ENCODE measurements around the gene FGD4. TPM values are rescaled to one million over a fixed set of nuclear protein-coding genes. Genes with fewer than 3 reads are reported as not detected.

The FGD4 gene
- total RNA-seq, 1 experiment from 2014 or later = 54.3 TPM

DNA sequence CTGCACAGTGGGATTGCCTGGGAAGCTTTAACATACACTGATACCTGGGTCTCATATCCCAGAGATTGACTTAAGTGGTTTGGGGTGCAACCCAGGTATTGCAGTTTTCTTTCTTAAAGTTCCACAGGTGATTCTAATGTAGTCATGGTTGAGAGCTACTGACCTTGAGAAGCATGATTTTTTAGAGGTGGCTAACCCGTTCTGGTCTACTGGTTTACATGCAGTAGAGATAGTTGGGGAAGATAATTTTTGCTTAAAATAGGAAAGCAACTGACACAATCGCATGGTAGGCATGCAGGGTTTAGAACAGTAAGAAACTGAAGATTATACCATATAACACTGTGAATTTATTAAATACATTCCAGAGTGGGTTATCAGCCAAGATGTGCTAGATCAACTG lies 145.5 kb downstream of the FGD4 start:
- TF ChIP-seq, protein P1, sequence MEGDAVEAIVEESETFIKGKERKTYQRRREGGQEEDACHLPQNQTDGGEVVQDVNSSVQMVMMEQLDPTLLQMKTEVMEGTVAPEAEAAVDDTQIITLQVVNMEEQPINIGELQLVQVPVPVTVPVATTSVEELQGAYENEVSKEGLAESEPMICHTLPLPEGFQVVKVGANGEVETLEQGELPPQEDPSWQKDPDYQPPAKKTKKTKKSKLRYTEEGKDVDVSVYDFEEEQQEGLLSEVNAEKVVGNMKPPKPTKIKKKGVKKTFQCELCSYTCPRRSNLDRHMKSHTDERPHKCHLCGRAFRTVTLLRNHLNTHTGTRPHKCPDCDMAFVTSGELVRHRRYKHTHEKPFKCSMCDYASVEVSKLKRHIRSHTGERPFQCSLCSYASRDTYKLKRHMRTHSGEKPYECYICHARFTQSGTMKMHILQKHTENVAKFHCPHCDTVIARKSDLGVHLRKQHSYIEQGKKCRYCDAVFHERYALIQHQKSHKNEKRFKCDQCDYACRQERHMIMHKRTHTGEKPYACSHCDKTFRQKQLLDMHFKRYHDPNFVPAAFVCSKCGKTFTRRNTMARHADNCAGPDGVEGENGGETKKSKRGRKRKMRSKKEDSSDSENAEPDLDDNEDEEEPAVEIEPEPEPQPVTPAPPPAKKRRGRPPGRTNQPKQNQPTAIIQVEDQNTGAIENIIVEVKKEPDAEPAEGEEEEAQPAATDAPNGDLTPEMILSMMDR (conservative IDR thresholded peaks at IDR 0.05) = no peak
- no peak for DNase-seq
- Histone ChIP-seq H3K9me3 (ENCODE audit: control insufficient read depth, low read depth, low read length) (no peaks in the 10 kb centered on the region), H3T11ph (ENCODE audit: low read length) (no peak overlapping the region), H3K23me2 (ENCODE audit: insufficient read length, low read depth, low read length, poor library complexity, severe bottlenecking) (no peaks in the 10 kb centered on the region), H2AK5ac (ENCODE audit: insufficient read length, low read length) (no peak overlapping the region), H3K4ac (ENCODE audit: low read depth, low read length) (no peak overlapping the region), H2AFZ (ENCODE audit: low read length) (no peak overlapping the region), H4K91ac (ENCODE audit: insufficient read length, low read depth, low read length) (no peak overlapping the region), H2BK12ac (ENCODE audit: insufficient read length, low read depth, low read length) (no peak overlapping the region), H4K5ac (ENCODE audit: insufficient read length, low read depth, low read length) (no peak overlapping the region), H3K9ac (ENCODE audit: extremely low read depth, insufficient read length, low read length) (no peak overlapping the region), H3K79me2 (ENCODE audit: insufficient read depth, low read length) (peaks cover 11% of the 10 kb centered on the region; the same call in 1 of the 2 replicates), H3K4me2 (ENCODE audit: insufficient read depth, insufficient read length, low read length) (no peak overlapping the region), H3K27me3 (ENCODE audit: insufficient read depth, low read length) (no peaks in the 10 kb centered on the region), H3K79me1 (ENCODE audit: insufficient read depth, low read depth, low read length, poor library complexity, severe bottlenecking) (peaks cover 3% of the 10 kb centered on the region), H2BK120ac (ENCODE audit: low read depth, low read length, poor library complexity, severe bottlenecking) (no peak overlapping the region), H3K27ac (ENCODE audit: insufficient read length, low read depth, low read length) (no peak overlapping the region), H2BK20ac (ENCODE audit: low read depth, low read length, poor library complexity, severe bottlenecking) (no peak overlapping the region), H3K14ac (ENCODE audit: insufficient read depth, low read length) (no peak overlapping the region), H4K8ac (replicated peaks; ENCODE audit: insufficient read length, low read depth, low read length) (no peak overlapping the region), H3K23ac (ENCODE audit: insufficient read length, low read depth, low read length) (no peak overlapping the region), H3K4me1 (ENCODE audit: insufficient read depth, low read length) (peaks cover 6% of the 10 kb centered on the region), H3K56ac (ENCODE audit: insufficient read length, low read depth, low read length) (no peak overlapping the region), H3K18ac (ENCODE audit: insufficient read length, low read depth, low read length) (no peak overlapping the region), H2BK5ac (ENCODE audit: insufficient read length, low read length) (no peak overlapping the region), H2BK15ac (ENCODE audit: low read depth, low read length) (no peak overlapping the region), H4K20me1 (ENCODE audit: control insufficient read depth, insufficient read depth, insufficient read length) (no peaks in the 10 kb centered on the region)
- Mint-ChIP-seq H3K4me1 (peaks cover 57 to 59% of the 10 kb centered on the region in 2 experiments), H3K4me3 (no peak overlapping the region), H3K9me3 (no peaks in the 10 kb centered on the region), H3K27ac (no peak overlapping the region; a peak in 1 of 7 replicates), H3K27me3 (ENCODE audit: low read depth) (no peaks in the 10 kb centered on the region), H3K36me3 (ENCODE audit: insufficient read depth in 1 of 3, low read depth in 3 of 3) (peaks cover 5 to 12% (median 8%) of the 10 kb centered on the region in 3 experiments; a peak in 6 of 7 replicates)
- WGBS (ENCODE audit: extremely low coverage, insufficient read length, low lambda C conversion rate) = no CpG with 5 or more reads among the region's 2 CpGs
